Measurements from ENCODE around the gene SCAPER. TPM values are rescaled to one million over a fixed set of nuclear protein-coding genes. Genes with fewer than 3 reads are reported as not detected.

The SCAPER gene
- total RNA-seq, 1 experiment from 2014 or later, result 10.3 TPM

GRCh38 chr15:76401285-76401684 lies 503.9 kb downstream of the SCAPER start:
- no peak overlapping the region for H3K4me3 Mint-ChIP-seq
- H3K27ac Mint-ChIP-seq, result no peak overlapping the region
- peaks cover 21% of the 10 kb centered on the region for H3K4me1 Mint-ChIP-seq
- ATAC-seq (no peak), DNase-seq (ENCODE audit: low spot score) (no peak)
- no peaks in the 10 kb centered on the region for H3K36me3 Mint-ChIP-seq
- POLR2A ChIA-PET, result no interaction called here
- H3K27me3 Mint-ChIP-seq (ENCODE audit: low read depth), result no peaks in the 10 kb centered on the region
- TF ChIP-seq GABPB1 (CRISPR knock-in tag; IDR thresholded peaks at IDR 0.05) (no peak), GTF2I (CRISPR knock-in tag; conservative IDR thresholded peaks at IDR 0.05) (no peak), ZBTB43 (CRISPR knock-in tag; IDR thresholded peaks at IDR 0.05) (no peak), TEAD1 (CRISPR knock-in tag; IDR thresholded peaks at IDR 0.05) (no peak), CREM (CRISPR knock-in tag; IDR thresholded peaks at IDR 0.05) (no peak), MYBL2 (CRISPR knock-in tag; IDR thresholded peaks at IDR 0.05) (no peak), ZNF219 (CRISPR knock-in tag; IDR thresholded peaks at IDR 0.05; ENCODE audit: borderline replicate concordance) (no peak), ATF2 (CRISPR knock-in tag; IDR thresholded peaks at IDR 0.05; ENCODE audit: borderline replicate concordance, low read depth) (no peak), ZNF317 (CRISPR knock-in tag; IDR thresholded peaks at IDR 0.05; ENCODE audit: borderline replicate concordance, low read depth) (no peak), ZNF425 (CRISPR knock-in tag; conservative IDR thresholded peaks at IDR 0.05) (no peak), NFYB (CRISPR knock-in tag; conservative IDR thresholded peaks at IDR 0.05; ENCODE audit: low read depth) (no peak), PREB (CRISPR knock-in tag; IDR thresholded peaks at IDR 0.05; ENCODE audit: borderline replicate concordance) (no peak), FOXJ3 (CRISPR knock-in tag; IDR thresholded peaks at IDR 0.05; ENCODE audit: borderline replicate concordance) (no peak), ZNF281 (CRISPR knock-in tag; IDR thresholded peaks at IDR 0.05) (no peak), RELA (CRISPR knock-in tag; IDR thresholded peaks at IDR 0.05; ENCODE audit: borderline replicate concordance) (no peak), OVOL2 (CRISPR knock-in tag; IDR thresholded peaks at IDR 0.05; ENCODE audit: borderline replicate concordance) (no peak), E2F1 (CRISPR knock-in tag; IDR thresholded peaks at IDR 0.05) (no peak)
- TF ChIP-seq, protein P1, sequence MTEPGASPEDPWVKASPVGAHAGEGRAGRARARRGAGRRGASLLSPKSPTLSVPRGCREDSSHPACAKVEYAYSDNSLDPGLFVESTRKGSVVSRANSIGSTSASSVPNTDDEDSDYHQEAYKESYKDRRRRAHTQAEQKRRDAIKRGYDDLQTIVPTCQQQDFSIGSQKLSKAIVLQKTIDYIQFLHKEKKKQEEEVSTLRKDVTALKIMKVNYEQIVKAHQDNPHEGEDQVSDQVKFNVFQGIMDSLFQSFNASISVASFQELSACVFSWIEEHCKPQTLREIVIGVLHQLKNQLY (CRISPR knock-in tag; IDR thresholded peaks at IDR 0.05), result no peak
- CTCF ChIA-PET, result no interaction called here
- 0 out of 2 replicates have a peak, but pooled peaks cover 4% of the 10 kb centered on the region for H3K9me3 Mint-ChIP-seq

Measured in WTC11 (cell line).